SK-N-SH treated with all-trans-retinoic acid at 6 μM for 48 hours (cell line): ENCODE measurements around the gene GRIK1.

ENCODE experiments used
- ATAC-seq: fragments of 200-7000 bp; cut with Tn5 transposase; 3 replicates; pipeline ENCODE4 v1.9.1; 2020; ENCODE audit warnings: mild to moderate bottlenecking, moderate library complexity
- ARNTL ChIP-seq: fragments of 450-650 bp; formaldehyde crosslinking; IDR thresholded peaks from 2 replicates; pipeline ENCODE4 v1.5.0; 2020; ENCODE audit warnings: low read depth, mild to moderate bottlenecking, moderate library complexity, borderline replicate concordance
- BACH2 ChIP-seq: fragments of 250-450 bp; sonication (Bioruptor Pico); IDR thresholded peaks from 2 replicates; pipeline ENCODE4 v1.9.0; 2021; ENCODE audit warnings: mild to moderate bottlenecking, borderline replicate concordance
- CREB5 ChIP-seq: fragments of 250-450 bp; sonication (Bioruptor Pico); IDR thresholded peaks from 2 replicates; pipeline ENCODE4 v1.5.1; 2020; ENCODE audit warnings: low read depth, mild to moderate bottlenecking, moderate library complexity
- CSDC2 ChIP-seq: fragments of 250-450 bp; sonication (Bioruptor Pico); IDR thresholded peaks from 2 replicates; pipeline ENCODE4 v1.5.0; 2020; ENCODE audit warnings: mild to moderate bottlenecking, moderate library complexity
- CSRNP3 ChIP-seq: fragments of 250-450 bp; sonication (Bioruptor Pico); IDR thresholded peaks from 2 replicates; pipeline ENCODE4 v1.5.1; 2021; ENCODE audit warnings: mild to moderate bottlenecking, moderate library complexity
- ESRRG ChIP-seq: fragments of 250-450 bp; sonication (Bioruptor Pico); IDR thresholded peaks from 2 replicates; pipeline ENCODE4 v1.6.1; 2021; ENCODE audit warnings: mild to moderate bottlenecking
- GLIS3 ChIP-seq: fragments of 250-450 bp; sonication (Bioruptor Pico); IDR thresholded peaks from 2 replicates; pipeline ENCODE4 v1.5.0; 2020; ENCODE audit warnings: mild to moderate bottlenecking, moderate library complexity
- ISL1 ChIP-seq: fragments of 250-450 bp; sonication (Bioruptor Pico); IDR thresholded peaks from 2 replicates; pipeline ENCODE4 v2.1.2; 2022; ENCODE audit warnings: mild to moderate bottlenecking, moderate library complexity
- OSR1 ChIP-seq: fragments of 250-450 bp; sonication (Bioruptor Pico); IDR thresholded peaks from 2 replicates; pipeline ENCODE4 v1.8.0; 2022; ENCODE audit warnings: moderate library complexity, mild to moderate bottlenecking, inconsistent platforms
- PATZ1 ChIP-seq: fragments of 250-450 bp; sonication (Bioruptor Pico); IDR thresholded peaks from 2 replicates; pipeline ENCODE4 v1.8.0; 2020; ENCODE audit warnings: mild to moderate bottlenecking, moderate library complexity, borderline replicate concordance
- POU6F1 ChIP-seq: fragments of 250-450 bp; sonication (Bioruptor Pico); IDR thresholded peaks from 2 replicates; pipeline ENCODE4 v1.8.0; 2021; ENCODE audit warnings: low read depth, mild to moderate bottlenecking, moderate library complexity, borderline replicate concordance
- PPARA ChIP-seq: fragments of 250-450 bp; sonication (Bioruptor Pico); IDR thresholded peaks from 2 replicates; pipeline ENCODE4 v1.5.0; 2020; ENCODE audit warnings: mild to moderate bottlenecking, borderline replicate concordance
- RARB ChIP-seq: fragments of 250-450 bp; sonication (Bioruptor Pico); IDR thresholded peaks from 2 replicates; pipeline ENCODE4 v1.8.0; 2021; ENCODE audit warnings: mild to moderate bottlenecking, moderate library complexity
- SNAI2 ChIP-seq: fragments of 250-450 bp; sonication (Bioruptor Pico); IDR thresholded peaks from 2 replicates; pipeline ENCODE4 v1.5.0; 2020; ENCODE audit warnings: mild to moderate bottlenecking, moderate library complexity
- TCF4 ChIP-seq: fragments of 250-450 bp; sonication (Bioruptor Pico); IDR thresholded peaks from 2 replicates; pipeline ENCODE4 v1.8.0; 2021; ENCODE audit warnings: mild to moderate bottlenecking, moderate library complexity, borderline replicate concordance
- TOX ChIP-seq: fragments of 250-450 bp; sonication (Bioruptor Pico); IDR thresholded peaks from 2 replicates; pipeline ENCODE4 v1.8.0; 2021; ENCODE audit warnings: mild to moderate bottlenecking, moderate library complexity, borderline replicate concordance
- TSHZ2 ChIP-seq: fragments of 250-450 bp; sonication (Bioruptor Pico); IDR thresholded peaks from 2 replicates; pipeline ENCODE4 v1.5.0; 2020; ENCODE audit warnings: mild to moderate bottlenecking, moderate library complexity
- ZC3H10 ChIP-seq: fragments of 250-450 bp; sonication (Bioruptor Pico); IDR thresholded peaks from 2 replicates; pipeline ENCODE4 v1.5.1; 2021; ENCODE audit warnings: mild to moderate bottlenecking, moderate library complexity
- ZFP3 ChIP-seq: fragments of 250-450 bp; sonication (Bioruptor Pico); IDR thresholded peaks from 2 replicates; pipeline ENCODE4 v1.5.0; 2020; ENCODE audit warnings: mild to moderate bottlenecking, moderate library complexity
- ZFP30 ChIP-seq: fragments of 450-650 bp; formaldehyde crosslinking; IDR thresholded peaks from 2 replicates; pipeline ENCODE4 v1.5.0; 2022; ENCODE audit warnings: mild to moderate bottlenecking, moderate library complexity
- ZNF565 ChIP-seq: fragments of 450-650 bp; formaldehyde crosslinking; conservative IDR thresholded peaks from 2 replicates; pipeline ENCODE4 v1.5.0; 2020; ENCODE audit warnings: low read depth, mild to moderate bottlenecking, moderate library complexity
- ZNF70 ChIP-seq: fragments of 450-650 bp; formaldehyde crosslinking; IDR thresholded peaks from 2 replicates; pipeline ENCODE4 v1.5.0; 2020; ENCODE audit warnings: mild to moderate bottlenecking, moderate library complexity

Gene GRIK1

GRCh38 chr21:29749223-29749622, 190.6 kb downstream of the GRIK1 start:
- TF ChIP-seq ZFP30 = no peak
- no peak for TF ChIP-seq SNAI2
- TF ChIP-seq TOX (CRISPR knock-in tag) = no peak
- no peak for TF ChIP-seq RARB (CRISPR knock-in tag)
- TF ChIP-seq ZNF70 = no peak
- no peak for TF ChIP-seq OSR1 (CRISPR knock-in tag)
- TF ChIP-seq ISL1 = no peak
- no peak for TF ChIP-seq TSHZ2 (CRISPR knock-in tag)
- no peak for TF ChIP-seq CSRNP3 (CRISPR knock-in tag)
- TF ChIP-seq ZC3H10 = no peak
- no peak for TF ChIP-seq PATZ1 (CRISPR knock-in tag)
- TF ChIP-seq POU6F1 (CRISPR knock-in tag) = no peak
- TF ChIP-seq ESRRG (CRISPR knock-in tag) = no peak
- no peak for TF ChIP-seq ZFP3 (CRISPR knock-in tag)
- TF ChIP-seq TCF4 (CRISPR knock-in tag) = no peak
- no peak for TF ChIP-seq PPARA
- TF ChIP-seq GLIS3 (CRISPR knock-in tag) = no peak
- TF ChIP-seq CREB5 (CRISPR knock-in tag) = no peak
- no peak for TF ChIP-seq ZNF565 (CRISPR knock-in tag)
- no peak for ATAC-seq

- no peak for ATAC-seq
- TF ChIP-seq TCF4 (CRISPR knock-in tag) (no peak), BACH2 (CRISPR knock-in tag) (no peak), RARB (CRISPR knock-in tag) (no peak), ZFP3 (CRISPR knock-in tag) (no peak), ZNF70 (no peak), ARNTL (CRISPR knock-in tag) (no peak), GLIS3 (CRISPR knock-in tag) (no peak), PATZ1 (CRISPR knock-in tag) (no peak), ISL1 (no peak), POU6F1 (CRISPR knock-in tag) (no peak), TOX (CRISPR knock-in tag) (no peak), PPARA (no peak), ZNF565 (CRISPR knock-in tag) (no peak), OSR1 (CRISPR knock-in tag) (no peak), ESRRG (CRISPR knock-in tag) (no peak), CSDC2 (CRISPR knock-in tag) (no peak), CREB5 (CRISPR knock-in tag) (no peak), SNAI2 (no peak)
- TF ChIP-seq, all 23 proteins: peak for 0
These were observed 191.2 kb downstream of the GRIK1 start for GRCh38 chr21:29748391-29749167.
